Astrocyte (in vitro differentiated cells and primary cell): ENCODE measurements around the gene LIPC.

ENCODE experiments used
- EZH2 ChIP-seq: IDR thresholded peaks from 2 replicates; pipeline ENCODE4 v1.6.1; 2012; ENCODE audit warnings: mild to moderate bottlenecking, low read length, inconsistent platforms; ENCODE audit not compliant: insufficient read depth
- TF ChIP-seq, protein P1 (sequence below): IDR thresholded peaks from 2 replicates; pipeline ENCODE4 v1.5.1; 2011; ENCODE audit warnings: low read depth, mild to moderate bottlenecking, inconsistent platforms, low read length, moderate library complexity; ENCODE audit not compliant: insufficient read depth

DNA sequence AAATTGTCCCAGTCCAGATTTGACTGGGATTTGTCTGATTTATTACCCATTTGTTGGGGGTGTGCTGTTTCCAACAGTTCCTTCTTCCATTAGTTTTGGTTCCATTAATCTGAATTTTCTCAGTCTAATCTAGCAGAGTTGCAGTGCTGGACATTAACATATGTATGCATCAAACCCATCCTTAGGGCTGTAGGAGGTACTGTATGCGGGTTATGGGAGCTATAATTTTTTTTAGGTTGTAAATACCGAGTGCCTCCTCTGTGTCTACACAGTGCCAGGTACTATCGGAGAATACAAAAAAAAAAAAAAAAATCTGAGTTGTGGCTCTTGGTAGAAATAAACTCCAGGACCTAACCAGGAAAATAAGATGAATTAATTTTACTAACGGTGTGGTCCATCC is 133.8 kb downstream of the LIPC start:
- TF ChIP-seq, protein P1, sequence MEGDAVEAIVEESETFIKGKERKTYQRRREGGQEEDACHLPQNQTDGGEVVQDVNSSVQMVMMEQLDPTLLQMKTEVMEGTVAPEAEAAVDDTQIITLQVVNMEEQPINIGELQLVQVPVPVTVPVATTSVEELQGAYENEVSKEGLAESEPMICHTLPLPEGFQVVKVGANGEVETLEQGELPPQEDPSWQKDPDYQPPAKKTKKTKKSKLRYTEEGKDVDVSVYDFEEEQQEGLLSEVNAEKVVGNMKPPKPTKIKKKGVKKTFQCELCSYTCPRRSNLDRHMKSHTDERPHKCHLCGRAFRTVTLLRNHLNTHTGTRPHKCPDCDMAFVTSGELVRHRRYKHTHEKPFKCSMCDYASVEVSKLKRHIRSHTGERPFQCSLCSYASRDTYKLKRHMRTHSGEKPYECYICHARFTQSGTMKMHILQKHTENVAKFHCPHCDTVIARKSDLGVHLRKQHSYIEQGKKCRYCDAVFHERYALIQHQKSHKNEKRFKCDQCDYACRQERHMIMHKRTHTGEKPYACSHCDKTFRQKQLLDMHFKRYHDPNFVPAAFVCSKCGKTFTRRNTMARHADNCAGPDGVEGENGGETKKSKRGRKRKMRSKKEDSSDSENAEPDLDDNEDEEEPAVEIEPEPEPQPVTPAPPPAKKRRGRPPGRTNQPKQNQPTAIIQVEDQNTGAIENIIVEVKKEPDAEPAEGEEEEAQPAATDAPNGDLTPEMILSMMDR, result no peak
- TF ChIP-seq EZH2, result no peak
